ENCODE results near the gene OPTN.
"Not testable (repeated sequence)": the region's sequence is repeated elsewhere in the genome, so short reads cannot be mapped to it uniquely, and the experiment has no call there.

The OPTN gene

DNA sequence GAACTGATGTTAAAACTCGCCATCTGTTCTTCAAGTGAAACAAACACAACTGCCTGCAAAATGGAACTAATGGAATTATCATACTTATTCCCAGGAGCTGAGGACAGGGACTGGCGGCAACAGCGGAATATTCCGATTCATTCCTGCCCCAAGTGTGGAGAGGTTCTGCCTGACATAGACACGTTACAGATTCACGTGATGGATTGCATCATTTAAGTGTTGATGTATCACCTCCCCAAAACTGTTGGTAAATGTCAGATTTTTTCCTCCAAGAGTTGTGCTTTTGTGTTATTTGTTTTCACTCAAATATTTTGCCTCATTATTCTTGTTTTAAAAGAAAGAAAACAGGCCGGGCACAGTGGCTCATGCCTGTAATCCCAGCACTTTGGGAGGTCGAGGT lies 36.7 kb downstream of the OPTN start:
- DNase-seq, result no peak

DNA sequence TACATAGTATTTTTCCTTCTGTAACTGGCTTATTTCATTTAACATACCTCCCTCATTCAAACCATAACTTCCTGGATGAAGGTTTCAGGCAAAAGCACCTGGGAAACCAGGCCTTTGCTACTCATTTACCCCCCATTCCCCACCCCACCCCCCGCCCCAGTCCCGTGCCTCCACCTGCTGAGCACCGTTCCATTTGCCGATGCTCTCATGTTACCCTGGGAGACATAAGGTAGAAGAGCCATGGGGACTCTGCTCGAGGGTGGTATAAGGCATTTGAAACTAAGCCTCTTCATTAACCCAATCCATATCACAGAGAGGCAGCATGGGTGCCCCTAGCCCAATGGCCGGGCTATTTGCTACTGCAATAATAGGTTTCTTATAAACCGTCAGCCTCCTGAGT lies 39.2 kb downstream of the OPTN start:
- DNase-seq, result no peak

DNA sequence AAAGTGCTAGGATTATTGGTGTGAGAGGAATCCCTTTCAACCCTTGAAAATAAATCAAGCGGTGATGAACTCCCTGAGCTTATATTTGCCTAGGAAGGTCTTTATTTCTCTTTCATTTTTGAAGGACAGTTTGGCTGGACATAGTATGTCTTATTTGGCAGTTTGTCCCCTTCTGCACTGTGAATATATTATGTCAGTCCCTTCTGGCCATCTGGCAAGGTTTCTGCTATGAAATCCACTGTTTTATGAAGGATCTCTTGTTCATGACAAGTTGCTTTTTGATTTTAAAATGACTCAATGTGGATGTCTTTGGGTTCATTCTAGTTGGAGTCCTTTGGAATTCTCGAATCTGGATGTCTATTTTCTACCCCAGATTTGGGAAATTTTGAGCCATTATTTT lies 39.7 kb downstream of the OPTN start:
- DNase-seq, result no peak

DNA sequence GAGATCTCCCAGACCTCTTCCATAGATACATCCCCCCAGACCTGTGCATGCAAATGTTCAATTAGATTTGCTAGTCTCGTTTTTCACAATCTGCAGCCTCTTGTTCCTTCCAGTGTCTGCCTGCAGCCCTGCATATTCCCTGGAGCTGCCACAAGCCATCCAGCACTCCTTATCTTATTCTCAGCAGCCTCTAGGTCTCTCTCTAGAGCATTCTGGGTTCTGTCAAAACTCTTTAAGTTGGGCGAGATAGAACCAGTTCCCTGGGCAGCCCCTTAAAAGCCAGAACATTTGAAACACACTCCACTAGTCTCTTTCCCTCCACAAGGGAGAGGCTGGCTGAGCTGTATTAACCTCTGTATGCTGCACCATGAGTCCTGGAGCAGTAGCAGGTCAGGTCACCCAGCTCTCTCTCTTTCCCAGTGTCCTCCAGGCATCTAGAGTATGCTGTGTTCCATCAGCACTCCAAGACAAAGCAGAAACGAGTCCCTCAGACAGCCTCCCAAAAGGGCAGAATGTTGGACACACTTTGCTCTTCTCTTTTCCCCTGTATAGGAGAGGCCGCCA lies 40.7 kb downstream of the OPTN start:
- DNase-seq, result no peak

DNA sequence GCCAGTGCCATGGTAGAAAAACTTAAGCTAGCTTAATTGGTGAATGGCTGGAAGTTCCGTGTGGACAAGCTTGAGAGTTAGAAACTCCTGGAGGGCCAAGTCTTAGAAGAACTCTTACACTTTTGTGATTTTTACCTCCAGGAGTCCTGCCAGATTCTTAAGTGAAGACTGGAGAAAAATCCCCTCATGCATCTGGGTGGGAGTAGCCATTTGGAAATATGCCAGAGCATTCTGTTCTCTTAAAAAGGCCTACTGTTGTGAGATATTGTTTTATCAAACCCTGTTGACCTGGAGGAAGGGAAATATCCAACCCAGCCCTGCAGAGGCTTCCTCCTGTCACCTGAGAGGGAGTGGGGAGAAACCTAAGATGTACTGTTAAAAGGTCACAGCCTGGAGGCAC lies 43.8 kb downstream of the OPTN start:
- DNase-seq, result no peak

DNA sequence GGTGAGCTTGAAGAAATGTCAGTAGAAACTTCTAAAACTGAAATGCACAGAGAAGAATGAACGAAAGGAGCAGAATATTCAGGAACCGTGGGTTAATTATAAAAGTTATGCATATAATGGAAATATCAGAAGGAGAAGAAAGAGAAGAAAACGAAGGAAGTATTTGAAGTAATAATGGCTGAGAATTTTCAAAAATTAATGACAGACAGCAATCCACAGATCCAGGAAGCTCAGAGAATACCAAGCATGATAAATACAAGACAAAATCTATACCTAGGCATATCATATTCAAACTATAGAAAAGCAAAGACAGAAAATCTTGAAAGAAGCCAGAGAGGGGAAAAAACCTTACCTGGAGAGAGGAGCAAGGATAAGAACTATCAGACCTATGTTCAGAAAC lies 44.9 kb downstream of the OPTN start:
- DNase-seq, result no peak

DNA sequence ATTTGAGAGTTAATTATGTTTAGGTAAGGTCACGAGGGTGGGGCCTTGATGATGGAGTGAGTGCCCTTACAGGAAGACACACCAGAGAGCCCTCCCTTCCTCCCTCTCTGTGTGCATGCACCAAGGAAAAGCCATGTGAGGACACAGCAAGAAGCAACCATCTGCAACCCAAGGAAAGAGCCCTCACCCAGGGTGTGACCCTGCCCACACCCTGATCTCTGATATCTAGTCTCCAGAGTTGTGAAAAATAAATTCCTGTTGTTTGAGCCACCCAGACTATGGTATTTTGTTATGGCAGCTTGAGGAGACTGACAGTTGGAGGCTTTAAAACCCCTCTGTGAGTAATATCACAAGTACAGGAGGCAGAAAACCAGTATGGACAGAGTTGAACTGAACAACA lies 46.4 kb downstream of the OPTN start:
- no peak for DNase-seq

DNA sequence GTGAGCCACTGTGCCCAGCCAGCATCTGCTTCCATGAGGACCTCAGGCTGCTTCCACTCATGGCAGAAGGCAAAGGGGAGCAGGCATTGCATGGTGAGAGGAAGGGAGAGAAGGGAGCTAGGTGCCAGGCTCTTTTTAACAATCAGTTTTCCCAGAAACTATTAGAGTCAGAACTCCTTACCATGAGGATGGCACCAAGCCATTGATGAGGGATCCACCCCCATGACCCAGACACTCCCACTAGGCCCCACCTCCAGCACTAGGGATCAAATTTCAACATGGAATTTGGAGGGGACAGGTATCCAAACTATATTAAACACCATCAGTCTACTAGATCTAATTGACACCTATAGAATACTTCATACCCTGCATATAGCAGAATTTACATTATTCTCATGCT lies 47.2 kb downstream of the OPTN start:
- DNase-seq, result no peak

DNA sequence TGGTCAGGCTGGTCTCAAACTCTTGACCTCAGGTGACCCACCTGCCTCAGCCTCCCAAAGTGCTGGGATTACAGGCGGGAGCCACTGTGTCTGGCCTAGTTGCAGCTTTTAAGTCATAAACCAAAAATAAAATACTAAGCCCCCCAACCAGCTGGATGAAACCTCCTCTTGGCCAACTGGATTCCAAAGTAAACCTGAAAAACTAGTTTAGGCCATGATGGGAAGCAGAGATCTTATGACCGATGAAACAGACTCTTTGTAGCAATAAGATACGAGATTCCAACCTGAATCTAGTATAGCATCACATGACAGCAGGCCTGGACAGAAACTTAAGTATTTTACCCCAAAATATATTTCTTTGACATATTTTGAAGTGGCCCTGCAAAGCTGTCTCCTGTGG lies 52.3 kb downstream of the OPTN start:
- no peak for DNase-seq

DNA sequence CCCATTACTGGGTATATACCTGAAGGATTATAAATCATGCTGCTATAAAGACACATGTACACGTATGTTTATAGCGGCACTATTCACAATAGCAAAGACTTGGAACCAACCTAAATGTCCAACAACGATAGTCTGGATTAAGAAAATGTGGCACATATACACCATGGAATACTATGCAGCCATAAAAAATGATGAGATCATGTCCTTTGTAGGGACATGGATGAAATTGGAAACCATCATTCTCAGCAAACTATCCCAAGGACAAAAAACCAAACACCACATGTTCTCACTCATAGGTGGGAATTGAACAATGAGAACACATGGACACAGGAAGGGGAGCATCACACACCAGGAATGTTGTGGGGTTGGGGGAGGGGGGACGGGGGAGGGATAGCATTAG lies 55.9 kb downstream of the OPTN start:
- DNase-seq, result not testable (repeated sequence)

DNA sequence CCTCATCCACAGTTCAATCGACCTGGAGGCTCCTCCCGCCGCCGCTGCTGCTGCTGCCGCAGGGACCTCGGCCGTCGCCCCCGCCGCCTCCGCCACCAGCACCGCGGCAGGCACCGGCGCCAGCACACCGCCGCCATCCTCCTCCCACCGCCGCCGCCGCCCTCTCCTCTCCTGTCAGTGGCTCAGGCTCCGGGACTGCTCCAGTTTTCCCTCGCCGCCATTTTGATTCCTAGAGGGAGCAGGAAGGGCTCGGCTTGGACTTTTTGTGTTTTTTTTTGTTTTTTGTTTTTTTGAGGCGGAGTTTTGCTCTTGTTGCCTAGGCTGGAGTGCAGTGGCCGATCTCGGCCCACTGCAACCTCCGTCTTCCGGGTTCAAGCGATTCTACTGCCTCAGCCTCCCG lies 58.4 kb downstream of the OPTN start:
- no peak for DNase-seq

DNA sequence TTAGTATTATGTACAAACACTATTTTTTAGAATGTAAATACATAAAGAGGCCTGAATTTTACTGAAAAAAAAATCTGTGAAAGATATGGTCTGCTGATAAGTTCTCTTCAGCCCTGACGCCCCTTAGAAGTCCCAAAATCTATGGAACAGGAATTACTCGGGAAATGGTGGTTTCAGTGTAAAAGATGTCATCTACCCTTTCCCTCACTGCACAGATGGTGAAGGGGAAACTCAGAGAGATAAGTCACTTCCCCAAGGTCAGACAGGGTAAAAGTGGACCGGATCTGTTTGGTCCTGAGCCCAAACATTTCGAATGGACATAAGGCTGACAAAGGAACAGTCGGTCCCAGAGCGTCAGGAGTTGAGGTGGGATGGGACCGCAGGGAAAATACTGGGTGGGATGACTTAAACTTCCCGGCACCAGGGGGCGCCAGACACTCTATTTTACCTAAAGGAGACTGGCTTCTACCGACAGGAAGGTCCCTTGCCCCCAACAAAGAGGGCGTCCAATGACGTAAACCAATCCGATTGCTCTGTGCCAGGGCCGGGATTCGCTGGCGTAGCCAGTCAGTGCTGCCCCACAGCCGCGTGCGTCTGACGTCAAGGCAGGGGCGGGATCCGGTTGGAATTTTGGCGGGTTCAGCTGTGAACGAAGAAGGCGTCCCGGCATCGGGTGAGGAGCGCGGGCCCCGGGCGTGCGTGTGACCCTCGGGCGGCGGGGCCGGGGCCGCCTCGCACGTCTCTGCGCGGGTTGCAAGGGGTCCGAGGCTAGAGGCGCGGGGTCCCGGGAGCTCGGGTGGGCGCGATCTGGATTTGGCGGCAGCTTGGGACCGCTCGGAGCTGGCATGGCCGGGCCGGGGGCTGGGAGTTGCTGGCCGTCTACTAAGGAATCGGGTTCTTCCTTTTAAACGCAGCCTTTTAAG lies 61.2 kb downstream of the OPTN start, which contains the start of gene MCM10:
Gene MCM10, plus strand, starts transcription at position 625 of the 923 bp plus-strand sequence. CDS start 2,645 bp downstream, outside the sequence.
- DNase-seq, result peak; percentile 96

DNA sequence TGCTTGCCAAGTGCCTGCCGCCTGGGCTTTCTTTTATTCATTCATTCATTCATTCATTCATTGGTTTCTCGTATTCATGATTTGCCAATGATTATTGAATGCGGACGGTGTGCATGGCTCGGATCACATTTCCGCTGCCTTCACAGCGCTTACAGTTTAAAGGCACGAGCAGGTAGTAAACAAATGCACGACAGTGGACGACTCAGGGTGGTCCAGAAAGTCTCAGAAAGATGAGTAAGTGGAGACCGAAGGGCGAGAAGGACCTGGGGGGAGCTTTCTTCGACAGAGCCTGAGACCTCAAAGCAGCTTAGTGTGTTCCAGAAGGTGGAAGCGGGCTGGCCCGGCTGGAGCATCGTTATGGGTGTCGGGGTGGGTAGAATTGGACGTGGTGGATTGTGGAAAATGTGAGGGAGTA lies 61.9 kb downstream of the OPTN start:
- DNase-seq, result no peak

DNA sequence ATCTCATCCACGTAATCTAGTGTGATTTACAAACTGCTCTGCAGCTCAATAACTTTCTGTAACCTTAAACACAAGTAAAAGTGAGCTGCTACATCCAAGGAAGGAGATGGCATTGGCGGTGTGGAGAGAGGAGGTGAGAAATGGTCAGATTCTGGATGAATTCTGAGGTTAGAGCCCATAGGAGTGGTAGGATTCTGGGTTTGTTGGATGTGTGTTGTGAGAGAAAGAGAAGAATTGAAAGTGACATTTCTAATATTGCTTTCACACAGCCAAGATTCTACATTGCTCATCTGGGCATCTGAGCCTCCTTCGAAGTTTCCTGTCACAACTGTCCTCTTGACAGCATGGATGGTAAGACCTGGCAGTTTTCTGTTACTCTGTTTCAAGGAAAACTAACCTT lies 63.9 kb downstream of the OPTN start:
- no peak for DNase-seq

DNA sequence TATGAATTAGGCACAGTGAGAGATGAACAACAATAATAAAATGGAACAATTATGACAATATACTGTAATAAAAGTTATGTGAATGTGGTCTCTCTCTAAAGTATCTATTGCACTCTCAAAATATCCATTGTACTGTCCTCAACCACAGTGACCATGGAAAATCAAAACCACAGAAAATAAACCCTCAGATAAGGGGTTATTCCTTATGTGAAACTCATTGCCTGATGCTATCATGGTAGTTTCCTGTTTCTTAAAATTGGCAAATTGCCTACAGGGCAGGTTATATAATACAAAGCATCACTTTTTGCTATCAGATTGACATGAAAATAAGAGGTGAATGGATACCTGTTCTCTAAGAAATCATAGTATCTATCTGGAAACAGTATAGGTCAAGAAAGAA lies 65.2 kb downstream of the OPTN start:
- DNase-seq, result no peak

DNA sequence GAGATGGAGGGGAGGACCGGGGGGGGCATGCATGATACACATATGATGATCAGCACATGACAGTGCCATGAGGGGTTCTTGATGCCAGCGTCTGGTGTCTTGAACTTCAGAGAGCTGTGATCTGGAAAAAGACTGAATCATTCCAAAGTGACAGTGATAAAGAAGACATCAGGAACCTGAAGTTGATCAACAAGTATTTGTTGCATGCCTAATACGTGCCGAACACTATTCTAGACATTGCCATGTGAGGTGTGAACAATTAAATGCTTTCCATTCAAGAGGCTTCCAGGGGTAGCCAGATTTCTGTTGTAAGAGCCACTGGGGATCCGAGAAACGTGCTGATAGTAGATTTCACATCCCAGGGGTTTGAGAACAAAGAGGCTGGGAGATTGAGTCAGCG lies 67.6 kb downstream of the OPTN start:
- no peak for DNase-seq

DNA sequence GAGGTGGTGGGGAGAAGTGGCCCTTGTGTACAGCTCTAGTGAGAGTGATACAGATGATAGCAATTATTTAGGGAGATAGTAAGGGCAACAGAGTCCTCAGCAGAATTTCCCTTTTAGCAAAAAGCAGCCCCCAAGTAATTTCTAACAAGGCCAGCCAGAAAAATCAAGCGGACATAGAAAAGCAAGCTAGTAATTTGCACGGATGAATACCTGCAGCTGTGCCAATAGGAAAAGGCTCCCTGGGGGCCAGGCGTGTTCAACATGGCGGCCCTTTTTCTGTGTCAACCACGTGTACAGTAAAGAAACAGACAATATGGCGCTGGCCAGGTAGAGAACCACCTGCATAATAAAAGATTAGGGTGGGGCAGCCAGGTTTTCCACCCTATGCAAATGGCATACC lies 68.8 kb downstream of the OPTN start:
- DNase-seq, result no peak

DNA sequence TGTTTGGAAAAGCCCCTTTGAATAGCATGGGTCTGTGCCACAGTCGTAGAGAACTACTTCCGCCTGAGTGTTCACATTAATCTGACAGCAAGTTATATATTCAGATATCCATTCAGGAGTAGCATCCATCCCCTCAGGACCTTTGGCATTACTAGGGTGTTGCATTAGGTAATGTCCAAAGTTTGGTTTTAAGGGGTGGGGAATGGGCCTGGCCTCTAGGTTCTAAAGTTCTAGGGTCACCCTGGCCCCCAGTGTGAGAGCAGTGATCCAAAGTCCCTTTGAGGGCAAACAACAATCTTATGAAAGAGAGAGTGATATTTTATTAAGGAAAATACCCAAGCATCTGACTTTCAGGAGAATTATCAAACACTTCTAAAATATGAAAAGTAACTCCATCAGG lies 73.7 kb downstream of the OPTN start:
- no peak for DNase-seq

DNA sequence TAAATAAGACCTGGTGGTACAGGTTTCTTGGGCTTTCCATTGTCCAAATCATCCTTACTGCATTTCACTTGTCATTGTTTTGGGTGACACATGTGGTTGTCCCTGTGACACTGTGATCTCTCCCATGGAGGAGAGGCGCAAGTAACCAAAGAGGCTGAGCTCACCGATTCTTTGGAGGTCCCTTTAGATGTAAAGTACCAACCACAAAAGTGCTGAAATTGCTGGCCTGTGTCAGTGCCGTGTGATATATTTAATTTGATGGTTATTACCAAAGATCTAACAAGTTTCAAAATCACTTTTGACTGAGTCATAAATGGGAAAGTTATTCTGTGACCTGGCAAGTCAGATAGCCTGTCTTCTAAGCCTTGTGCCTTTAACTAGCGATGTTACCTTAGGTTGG lies 80.8 kb downstream of the OPTN start:
- DNase-seq, result no peak

DNA sequence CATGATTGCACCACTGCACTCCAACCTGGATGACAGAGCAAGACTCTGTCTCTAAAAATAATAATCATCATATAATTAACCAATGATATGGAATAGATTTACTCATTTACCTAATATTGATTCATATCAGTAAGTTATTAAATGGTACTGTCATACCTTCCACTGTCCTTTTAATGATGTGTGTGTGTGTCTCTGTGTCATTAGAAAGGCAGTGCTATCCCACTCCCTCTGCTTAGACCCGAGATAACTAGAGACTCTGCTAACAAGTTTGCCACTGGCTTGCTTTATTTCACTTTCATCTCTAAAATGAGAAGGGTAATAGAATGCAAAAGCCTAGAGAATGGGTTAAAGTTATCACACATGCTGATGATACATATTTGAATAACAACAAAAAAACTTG lies 82.5 kb downstream of the OPTN start:
- no peak for DNase-seq

DNA sequence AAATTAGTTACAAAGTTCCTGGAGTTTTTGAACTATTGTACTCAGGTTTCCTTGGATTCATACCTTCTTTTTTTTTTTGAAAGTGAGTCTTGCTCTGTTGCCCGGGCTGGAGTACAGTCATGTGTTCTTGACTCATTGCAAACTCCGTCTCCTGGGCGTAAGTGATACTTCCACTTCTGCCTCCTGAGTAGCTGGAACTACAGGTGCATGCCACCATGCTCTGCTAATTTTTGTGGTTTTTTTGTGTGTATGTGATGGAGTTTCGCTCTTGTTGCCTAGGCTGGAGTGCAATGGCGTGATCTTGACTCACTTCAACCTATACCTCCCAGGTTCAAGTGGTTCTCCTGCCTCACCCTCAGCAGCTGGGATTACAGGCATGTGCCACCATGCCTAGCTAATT lies 83.7 kb downstream of the OPTN start:
- DNase-seq, result no peak

DNA sequence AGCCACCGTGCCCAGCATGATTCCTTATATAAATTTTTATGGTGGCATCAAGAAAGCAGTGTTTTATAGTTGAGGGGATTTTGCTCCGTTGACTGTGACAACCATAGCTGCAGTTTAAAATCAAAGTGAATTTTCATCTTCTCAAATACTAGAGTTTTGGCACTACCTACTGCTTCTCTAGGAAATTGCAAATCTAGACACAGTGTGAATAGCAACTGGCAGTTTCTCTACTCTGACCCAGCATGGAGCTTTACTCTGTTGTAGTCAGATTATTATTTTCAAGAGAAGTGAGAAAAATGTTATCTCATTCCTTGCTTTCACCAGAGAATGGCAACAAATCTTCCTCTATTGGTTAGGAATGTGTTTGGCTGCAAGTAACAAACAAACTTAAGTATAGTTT lies 84.3 kb downstream of the OPTN start:
- no peak for DNase-seq

DNA sequence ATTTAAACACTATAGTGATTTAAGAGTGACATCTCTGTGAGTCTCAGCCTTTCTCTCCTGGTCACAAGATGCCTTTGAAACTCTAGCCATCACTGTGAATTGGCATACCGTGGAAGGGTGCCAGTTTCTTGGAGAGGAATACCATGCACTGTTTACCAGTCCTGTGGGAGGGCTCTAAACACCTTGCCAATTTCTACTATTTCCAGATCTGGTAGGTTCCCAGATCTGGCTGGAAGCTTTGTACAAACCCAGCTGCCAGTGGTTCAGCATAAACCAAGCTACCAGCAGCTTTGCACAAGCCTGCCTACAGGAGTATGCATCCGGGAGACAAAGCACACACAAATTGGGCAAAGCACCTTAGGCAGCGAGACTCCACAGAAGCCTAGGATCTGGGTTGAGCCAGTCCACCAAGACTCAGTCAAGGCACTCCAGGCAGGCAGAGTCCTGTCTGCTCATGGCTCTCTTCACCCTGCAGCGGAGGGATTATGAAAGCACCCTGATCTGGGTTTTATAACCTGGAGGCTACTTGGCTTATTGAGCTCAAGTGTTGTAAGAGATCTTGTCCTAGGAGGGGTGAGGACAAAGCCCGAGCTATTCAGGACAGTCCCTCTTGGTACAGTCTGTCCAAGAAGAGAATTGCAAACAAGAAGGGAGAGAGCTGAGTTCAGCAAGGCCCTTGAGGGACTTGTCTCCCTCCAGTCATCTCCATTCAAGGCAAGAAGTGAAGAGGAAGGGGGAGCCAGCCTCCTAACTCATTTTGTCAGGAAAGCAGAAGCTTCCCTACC lies 85.0 kb downstream of the OPTN start:
- DNase-seq, result no peak

DNA sequence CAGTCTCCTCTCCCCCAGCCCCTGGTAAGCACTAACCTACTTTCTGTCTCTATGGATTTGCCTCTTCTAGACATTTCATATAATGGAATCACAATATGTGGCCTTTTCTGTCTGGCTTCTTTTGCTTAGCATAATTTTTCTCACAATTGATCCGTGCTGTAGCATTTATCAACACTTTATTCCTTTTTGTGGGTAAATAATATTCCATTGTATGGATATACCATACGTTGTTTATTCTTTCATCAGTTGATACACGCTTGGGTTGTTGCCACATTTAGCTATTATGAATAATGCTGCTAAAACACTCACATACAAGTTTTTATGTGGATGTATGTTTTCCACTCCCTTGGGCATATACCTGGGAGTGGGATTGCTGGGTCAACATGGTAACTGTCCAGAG lies 87.2 kb downstream of the OPTN start:
- no peak for DNase-seq

Data from amniotic stem cell (primary cell).